ENCODE results near the gene KRT77.

The KRT77 gene

GRCh38 chr12:52739963-52740362 is 36.6 kb upstream of the KRT77 start:
- Histone ChIP-seq H3K9me3 (ENCODE audit: control insufficient read depth, low read length) (no peaks in the 10 kb centered on the region), H3K27me3 (ENCODE audit: control insufficient read depth, insufficient read depth, low read length) (peaks cover 4% of the 10 kb centered on the region), H3K9ac (ENCODE audit: low read length) (no peak overlapping the region), H3K36me3 (ENCODE audit: control insufficient read depth, insufficient read depth, low read length) (no peaks in the 10 kb centered on the region), H3K4me1 (ENCODE audit: control insufficient read depth, insufficient read depth, low read length) (no peaks in the 10 kb centered on the region), H3K4me3 (ENCODE audit: low read length) (no peak overlapping the region)

GRCh38 chr12:52735816-52736632 is 32.7 kb upstream of the KRT77 start:
- no peaks in the 10 kb centered on the region for H3K36me3 ChIP-seq (ENCODE audit: control insufficient read depth, insufficient read depth, low read length)
- no peaks in the 10 kb centered on the region for H3K4me1 ChIP-seq (ENCODE audit: control insufficient read depth, insufficient read depth, low read length)
- H3K4me3 ChIP-seq (ENCODE audit: low read length): no peak overlapping the region
- no peaks in the 10 kb centered on the region for H3K9me3 ChIP-seq (ENCODE audit: control insufficient read depth, low read length)
- no peaks in the 10 kb centered on the region for H3K27me3 ChIP-seq (ENCODE audit: control insufficient read depth, insufficient read depth, low read length)
- no peak overlapping the region for H3K9ac ChIP-seq (ENCODE audit: low read length)

- Histone ChIP-seq H3K4me3 (ENCODE audit: low read length) (no peak overlapping the region), H3K4me1 (ENCODE audit: control insufficient read depth, insufficient read depth, low read length) (no peaks in the 10 kb centered on the region), H3K27me3 (ENCODE audit: control insufficient read depth, insufficient read depth, low read length) (no peaks in the 10 kb centered on the region), H3K9me3 (ENCODE audit: control insufficient read depth, low read length) (no peaks in the 10 kb centered on the region), H3K9ac (ENCODE audit: low read length) (no peak overlapping the region), H3K36me3 (ENCODE audit: control insufficient read depth, insufficient read depth, low read length) (no peaks in the 10 kb centered on the region)
Observed at GRCh38 chr12:52735106-52735505, 31.8 kb upstream of the KRT77 start.

GRCh38 chr12:52730793-52731192 is 27.5 kb upstream of the KRT77 start:
- Histone ChIP-seq H3K36me3 (ENCODE audit: control insufficient read depth, insufficient read depth, low read length) (no peaks in the 10 kb centered on the region), H3K4me1 (ENCODE audit: control insufficient read depth, insufficient read depth, low read length) (no peaks in the 10 kb centered on the region), H3K9me3 (ENCODE audit: control insufficient read depth, low read length) (no peaks in the 10 kb centered on the region), H3K4me3 (ENCODE audit: low read length) (no peak overlapping the region), H3K9ac (ENCODE audit: low read length) (no peak overlapping the region), H3K27me3 (ENCODE audit: control insufficient read depth, insufficient read depth, low read length) (no peaks in the 10 kb centered on the region)

DNA sequence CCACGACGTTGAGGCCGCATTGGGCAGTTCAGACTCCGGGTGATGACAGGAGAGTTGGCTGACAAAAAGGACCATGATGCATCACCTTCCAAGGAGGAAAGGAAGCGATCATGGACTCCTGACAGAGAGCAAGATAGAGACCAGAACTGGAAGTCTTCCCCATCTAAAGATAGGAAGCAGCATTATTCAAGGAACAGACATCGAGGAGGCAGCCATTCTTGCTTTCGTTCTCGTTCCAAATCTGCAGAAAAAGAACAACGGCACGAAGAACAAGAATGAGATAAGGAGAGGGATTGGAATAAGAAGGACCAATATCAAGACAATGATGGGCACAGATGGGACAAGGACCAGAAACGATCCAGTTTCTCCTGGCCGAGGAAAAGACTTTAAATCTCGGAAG is 27.1 kb upstream of the KRT77 start:
- H3K27me3 ChIP-seq (ENCODE audit: control insufficient read depth, insufficient read depth, low read length): no peaks in the 10 kb centered on the region
- no peak overlapping the region for H3K9ac ChIP-seq (ENCODE audit: low read length)
- no peaks in the 10 kb centered on the region for H3K4me1 ChIP-seq (ENCODE audit: control insufficient read depth, insufficient read depth, low read length)
- no peaks in the 10 kb centered on the region for H3K36me3 ChIP-seq (ENCODE audit: control insufficient read depth, insufficient read depth, low read length)
- no peak overlapping the region for H3K4me3 ChIP-seq (ENCODE audit: low read length)
- H3K9me3 ChIP-seq (ENCODE audit: control insufficient read depth, low read length): no peaks in the 10 kb centered on the region

DNA sequence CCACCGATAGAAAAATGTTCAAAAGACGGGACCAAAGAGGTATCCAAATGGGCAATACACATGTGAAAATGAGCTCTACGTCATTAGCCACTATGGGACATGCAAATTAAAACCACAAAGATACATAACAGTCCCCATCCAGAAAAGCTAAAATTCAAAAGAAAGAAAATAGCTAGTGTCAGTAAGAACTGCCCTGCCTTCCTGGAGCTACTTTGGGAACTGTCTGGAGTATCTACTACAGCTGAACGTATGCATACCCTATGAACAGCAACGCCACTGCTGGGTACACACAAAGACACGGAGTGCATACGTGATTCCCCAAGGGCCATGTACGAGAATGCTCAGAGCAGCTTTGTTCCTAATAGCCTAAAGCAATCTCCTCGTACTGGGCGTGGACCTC is 25.8 kb upstream of the KRT77 start:
- Histone ChIP-seq H3K4me1 (ENCODE audit: control insufficient read depth, insufficient read depth, low read length) (no peaks in the 10 kb centered on the region), H3K9ac (ENCODE audit: low read length) (no peak overlapping the region), H3K4me3 (ENCODE audit: low read length) (no peak overlapping the region), H3K27me3 (ENCODE audit: control insufficient read depth, insufficient read depth, low read length) (no peaks in the 10 kb centered on the region), H3K9me3 (ENCODE audit: control insufficient read depth, low read length) (no peaks in the 10 kb centered on the region), H3K36me3 (ENCODE audit: control insufficient read depth, insufficient read depth, low read length) (no peaks in the 10 kb centered on the region)

DNA sequence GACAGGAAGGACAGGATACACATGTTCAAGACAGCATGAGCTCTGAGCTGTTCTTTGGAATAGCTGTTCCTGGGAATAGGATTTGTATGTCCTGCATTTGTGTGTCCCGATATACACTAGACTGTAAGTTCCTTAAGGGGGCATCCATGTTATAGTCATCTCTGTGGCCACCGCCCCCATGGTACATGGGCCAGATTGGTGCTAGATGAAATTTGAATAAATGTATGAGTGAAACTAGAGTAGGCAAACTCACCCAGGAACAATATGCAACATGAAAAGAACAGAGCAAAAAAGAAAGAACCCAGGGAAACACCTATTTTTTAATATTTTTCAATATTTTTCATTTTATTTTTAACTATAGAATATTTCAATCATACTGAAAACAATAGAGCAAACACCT is 25.1 kb upstream of the KRT77 start:
- H3K36me3 ChIP-seq (ENCODE audit: control insufficient read depth, insufficient read depth, low read length): no peaks in the 10 kb centered on the region
- H3K4me1 ChIP-seq (ENCODE audit: control insufficient read depth, insufficient read depth, low read length): no peaks in the 10 kb centered on the region
- no peak overlapping the region for H3K9ac ChIP-seq (ENCODE audit: low read length)
- H3K4me3 ChIP-seq (ENCODE audit: low read length): no peak overlapping the region
- H3K9me3 ChIP-seq (ENCODE audit: control insufficient read depth, low read length): no peaks in the 10 kb centered on the region
- H3K27me3 ChIP-seq (ENCODE audit: control insufficient read depth, insufficient read depth, low read length): no peaks in the 10 kb centered on the region

DNA sequence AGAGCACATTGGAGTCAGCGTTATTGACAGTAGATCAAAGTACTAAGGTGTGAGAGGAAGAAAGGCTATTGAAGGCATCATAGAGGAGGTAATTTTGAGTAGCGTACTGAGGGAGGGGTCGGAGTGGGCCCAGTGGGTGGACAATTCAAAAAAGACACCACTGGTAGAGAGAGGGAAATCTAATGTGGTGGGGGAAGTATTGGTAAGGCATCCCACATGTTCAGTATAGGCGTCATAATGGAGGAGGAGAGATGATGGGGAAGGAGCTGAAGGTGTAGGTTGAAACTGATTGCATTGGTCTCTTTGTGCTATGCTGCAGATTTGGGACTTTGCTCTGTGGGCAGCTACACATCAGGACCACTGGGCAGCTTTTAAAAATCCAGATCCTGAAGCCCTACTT is 23.7 kb upstream of the KRT77 start:
- Histone ChIP-seq H3K4me1 (ENCODE audit: control insufficient read depth, insufficient read depth, low read length) (no peaks in the 10 kb centered on the region), H3K27me3 (ENCODE audit: control insufficient read depth, insufficient read depth, low read length) (no peaks in the 10 kb centered on the region), H3K4me3 (ENCODE audit: low read length) (no peak overlapping the region), H3K9ac (ENCODE audit: low read length) (no peak overlapping the region), H3K36me3 (ENCODE audit: control insufficient read depth, insufficient read depth, low read length) (no peaks in the 10 kb centered on the region), H3K9me3 (ENCODE audit: control insufficient read depth, low read length) (no peaks in the 10 kb centered on the region)

DNA sequence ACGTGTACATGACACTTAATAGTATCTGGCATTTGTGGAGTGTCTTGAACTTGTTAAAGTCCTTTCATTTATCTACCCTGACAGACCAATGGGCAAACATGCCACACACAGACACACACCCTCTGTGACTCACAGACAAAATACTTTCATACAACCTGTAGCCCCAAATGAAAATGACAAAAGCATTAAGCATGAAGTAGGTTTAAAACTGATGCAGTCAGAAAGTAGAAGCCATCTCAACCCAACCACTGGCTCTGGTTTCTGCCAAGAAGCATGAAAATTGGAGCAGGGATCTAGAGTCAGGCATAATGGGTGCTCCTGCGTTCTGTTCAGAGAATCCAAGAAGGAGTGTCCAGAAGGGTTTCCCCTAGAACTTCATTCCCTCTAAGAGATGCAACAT is 23.1 kb upstream of the KRT77 start:
- Histone ChIP-seq H3K27me3 (ENCODE audit: control insufficient read depth, insufficient read depth, low read length) (peaks cover 2% of the 10 kb centered on the region), H3K4me3 (ENCODE audit: low read length) (no peak overlapping the region), H3K9me3 (ENCODE audit: control insufficient read depth, low read length) (no peaks in the 10 kb centered on the region), H3K9ac (ENCODE audit: low read length) (no peak overlapping the region), H3K36me3 (ENCODE audit: control insufficient read depth, insufficient read depth, low read length) (no peaks in the 10 kb centered on the region), H3K4me1 (ENCODE audit: control insufficient read depth, insufficient read depth, low read length) (no peaks in the 10 kb centered on the region)

- Histone ChIP-seq H3K27me3 (ENCODE audit: control insufficient read depth, insufficient read depth, low read length) (peaks cover 2% of the 10 kb centered on the region), H3K36me3 (ENCODE audit: control insufficient read depth, insufficient read depth, low read length) (no peaks in the 10 kb centered on the region), H3K9me3 (ENCODE audit: control insufficient read depth, low read length) (no peaks in the 10 kb centered on the region), H3K4me1 (ENCODE audit: control insufficient read depth, insufficient read depth, low read length) (no peaks in the 10 kb centered on the region), H3K4me3 (ENCODE audit: low read length) (no peak overlapping the region), H3K9ac (ENCODE audit: low read length) (no peak overlapping the region)
Observed at GRCh38 chr12:52724384-52724783, 21.1 kb upstream of the KRT77 start.

DNA sequence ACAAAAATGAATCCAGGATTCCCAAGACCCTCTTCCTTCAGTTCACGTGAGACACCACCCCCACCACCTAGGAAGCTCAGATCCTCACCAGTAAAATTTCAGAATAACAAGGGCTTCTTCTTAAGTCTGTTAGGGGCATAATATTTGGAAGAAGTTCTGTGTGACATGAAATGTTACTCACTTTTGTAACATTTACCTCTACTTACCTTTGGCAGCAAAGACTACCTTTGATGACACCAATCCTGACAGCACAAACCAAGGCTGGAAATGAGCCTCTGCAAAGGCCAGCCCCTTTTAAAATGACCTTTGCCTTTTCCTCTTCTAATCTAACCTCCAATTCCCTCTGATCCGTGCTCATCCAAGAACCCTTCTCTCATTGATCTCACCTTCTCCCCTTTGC is 19.4 kb upstream of the KRT77 start:
- no peak overlapping the region for H3K4me3 ChIP-seq (ENCODE audit: low read length)
- H3K9me3 ChIP-seq (ENCODE audit: control insufficient read depth, low read length): no peaks in the 10 kb centered on the region
- H3K27me3 ChIP-seq (ENCODE audit: control insufficient read depth, insufficient read depth, low read length): peaks cover 4% of the 10 kb centered on the region
- H3K4me1 ChIP-seq (ENCODE audit: control insufficient read depth, insufficient read depth, low read length): no peaks in the 10 kb centered on the region
- H3K36me3 ChIP-seq (ENCODE audit: control insufficient read depth, insufficient read depth, low read length): no peaks in the 10 kb centered on the region
- no peak overlapping the region for H3K9ac ChIP-seq (ENCODE audit: low read length)

DNA sequence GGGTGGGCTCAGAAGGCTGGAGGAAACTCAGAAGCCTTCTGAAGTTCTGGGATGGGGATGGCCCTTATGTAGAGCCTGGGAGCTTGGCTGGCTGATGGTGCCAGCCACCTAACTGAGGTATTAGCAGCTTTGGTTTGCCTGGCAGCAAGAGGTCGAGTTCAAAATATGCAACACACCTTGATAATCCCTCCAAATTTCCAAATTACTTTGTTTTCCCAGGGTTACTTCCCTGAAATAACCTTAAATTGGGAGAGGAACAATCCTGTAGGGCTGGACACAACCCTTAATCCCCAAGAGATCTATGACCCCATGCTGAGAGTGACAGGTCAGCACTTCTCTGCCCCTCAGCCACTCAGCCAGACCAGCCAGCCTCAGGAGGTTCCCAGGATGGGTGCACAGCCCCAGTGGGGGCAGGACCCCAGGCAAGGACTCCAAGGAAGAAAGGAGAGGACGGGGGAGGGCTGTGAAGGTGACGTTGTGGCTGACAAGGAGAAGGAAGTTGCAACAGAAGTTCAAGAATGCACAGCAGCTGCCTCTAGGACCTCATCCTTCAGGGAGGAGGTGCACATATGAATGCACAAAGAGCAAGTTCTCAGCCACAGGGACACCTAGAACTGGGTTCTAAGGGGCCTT is 18.6 kb upstream of the KRT77 start:
- peaks cover 7% of the 10 kb centered on the region for H3K27me3 ChIP-seq (ENCODE audit: control insufficient read depth, insufficient read depth, low read length)
- no peak overlapping the region for H3K4me3 ChIP-seq (ENCODE audit: low read length)
- H3K9ac ChIP-seq (ENCODE audit: low read length): no peak overlapping the region
- no peaks in the 10 kb centered on the region for H3K9me3 ChIP-seq (ENCODE audit: control insufficient read depth, low read length)
- H3K36me3 ChIP-seq (ENCODE audit: control insufficient read depth, insufficient read depth, low read length): no peaks in the 10 kb centered on the region
- no peaks in the 10 kb centered on the region for H3K4me1 ChIP-seq (ENCODE audit: control insufficient read depth, insufficient read depth, low read length)

All from mucosa of stomach (tissue), 1 donor.